ENCODE results near the gene RNASEL.
A peak's percentile ranks its signal among the peaks of the same experiment; 100 is the strongest.

Gene RNASEL

DNA sequence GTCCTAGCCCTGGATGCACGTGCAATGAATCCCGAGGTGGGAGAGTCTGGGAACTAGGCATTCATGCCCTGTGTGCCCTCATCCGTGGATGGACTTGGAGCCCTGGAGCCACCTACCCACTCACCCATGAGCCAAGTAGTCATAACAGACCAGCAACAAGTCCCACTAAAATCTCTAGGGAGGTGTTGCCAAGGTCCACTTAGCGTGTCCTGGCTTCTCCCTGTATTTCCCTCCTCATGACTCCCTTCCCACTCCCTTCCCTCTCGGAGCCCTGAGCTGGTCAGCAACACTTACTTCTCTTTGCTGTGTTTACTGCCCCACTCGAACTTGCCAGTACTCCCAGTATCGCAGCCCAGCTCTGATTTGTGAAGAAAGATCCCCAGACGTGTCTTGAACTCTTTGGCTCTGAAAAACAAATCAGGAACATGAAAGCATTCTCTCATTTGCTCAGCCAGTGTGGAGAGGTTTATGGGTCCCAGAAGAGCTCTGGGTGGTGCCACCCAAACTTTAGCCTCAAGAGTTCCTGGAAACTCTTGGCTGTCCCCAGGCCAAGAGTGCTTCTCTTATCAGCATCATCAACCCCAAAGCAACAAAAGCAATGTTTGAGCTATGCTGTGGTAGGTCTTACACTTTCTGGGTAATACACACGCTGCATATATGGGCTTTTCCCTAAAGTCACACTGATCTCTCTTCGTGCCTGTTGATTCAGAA is 14.0 kb upstream of the RNASEL start:
- Histone ChIP-seq H3F3A (ENCODE audit: control insufficient read depth, insufficient read depth) (peaks cover 22% of the 10 kb centered on the region), H3K4me1 (ENCODE audit: control insufficient read depth, low read length) (peaks cover 60% of the 10 kb centered on the region), H3K27me3 (ENCODE audit: control insufficient read depth, low read length) (no peaks in the 10 kb centered on the region), H3K79me2 (ENCODE audit: control insufficient read depth, low read length) (peaks cover 45% of the 10 kb centered on the region), H3K27ac (ENCODE audit: low read depth, low read length) (peak overlapping the region; percentile 61), H3K4me3 (ENCODE audit: low read length) (peak overlapping the region; percentile 87), H3K4me2 (ENCODE audit: low read length) (peak overlapping the region; percentile 95), H3K9me2 (replicated peaks; ENCODE audit: control insufficient read depth, low read length) (no peaks in the 10 kb centered on the region), H4K20me1 (ENCODE audit: control insufficient read depth, insufficient read depth, low read depth, low read length) (peaks cover 24% of the 10 kb centered on the region), H3K9me3 (ENCODE audit: control insufficient read depth, insufficient read depth, low read length) (no peaks in the 10 kb centered on the region), H3K36me3 (ENCODE audit: control insufficient read depth, low read length) (peaks cover 58% of the 10 kb centered on the region)
- TF ChIP-seq, protein P1, sequence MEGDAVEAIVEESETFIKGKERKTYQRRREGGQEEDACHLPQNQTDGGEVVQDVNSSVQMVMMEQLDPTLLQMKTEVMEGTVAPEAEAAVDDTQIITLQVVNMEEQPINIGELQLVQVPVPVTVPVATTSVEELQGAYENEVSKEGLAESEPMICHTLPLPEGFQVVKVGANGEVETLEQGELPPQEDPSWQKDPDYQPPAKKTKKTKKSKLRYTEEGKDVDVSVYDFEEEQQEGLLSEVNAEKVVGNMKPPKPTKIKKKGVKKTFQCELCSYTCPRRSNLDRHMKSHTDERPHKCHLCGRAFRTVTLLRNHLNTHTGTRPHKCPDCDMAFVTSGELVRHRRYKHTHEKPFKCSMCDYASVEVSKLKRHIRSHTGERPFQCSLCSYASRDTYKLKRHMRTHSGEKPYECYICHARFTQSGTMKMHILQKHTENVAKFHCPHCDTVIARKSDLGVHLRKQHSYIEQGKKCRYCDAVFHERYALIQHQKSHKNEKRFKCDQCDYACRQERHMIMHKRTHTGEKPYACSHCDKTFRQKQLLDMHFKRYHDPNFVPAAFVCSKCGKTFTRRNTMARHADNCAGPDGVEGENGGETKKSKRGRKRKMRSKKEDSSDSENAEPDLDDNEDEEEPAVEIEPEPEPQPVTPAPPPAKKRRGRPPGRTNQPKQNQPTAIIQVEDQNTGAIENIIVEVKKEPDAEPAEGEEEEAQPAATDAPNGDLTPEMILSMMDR (IDR thresholded peaks at IDR 0.05; ENCODE audit: low read depth, low read length, poor library complexity, severe bottlenecking) = no peak
- no peak for TF ChIP-seq EZH2phosphoT487 (IDR thresholded peaks at IDR 0.05; ENCODE audit: borderline replicate concordance, low read length)

DNA sequence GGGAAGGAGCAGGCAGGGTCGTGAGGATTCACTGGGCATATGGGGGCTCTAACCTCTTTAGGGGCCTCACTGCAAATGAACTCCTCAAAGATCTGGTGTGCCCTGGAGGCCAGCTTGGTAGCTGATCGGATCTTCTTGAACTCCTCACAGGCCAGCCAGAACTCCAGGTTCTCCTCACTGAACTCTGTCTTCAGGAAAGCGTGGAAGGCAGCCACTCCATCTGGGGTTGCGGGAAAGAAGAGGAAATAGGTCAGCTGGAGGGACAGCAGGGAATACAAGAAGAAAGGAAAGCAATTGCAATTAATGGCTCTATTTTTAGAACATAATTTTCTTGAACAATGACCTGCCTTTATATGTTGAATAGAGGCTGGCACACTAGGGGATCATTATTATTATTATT is 12.9 kb upstream of the RNASEL start:
- Histone ChIP-seq H3K36me3 (ENCODE audit: control insufficient read depth, low read length) (peaks cover 58% of the 10 kb centered on the region), H3K4me1 (ENCODE audit: control insufficient read depth, low read length) (peaks cover 52% of the 10 kb centered on the region), H3K27me3 (ENCODE audit: control insufficient read depth, low read length) (no peaks in the 10 kb centered on the region), H3K4me3 (ENCODE audit: low read length) (peak overlapping the region; percentile 87), H4K20me1 (ENCODE audit: control insufficient read depth, insufficient read depth, low read depth, low read length) (peaks cover 24% of the 10 kb centered on the region), H3K4me2 (ENCODE audit: low read length) (peak overlapping the region; percentile 95), H3K27ac (ENCODE audit: low read depth, low read length) (peak overlapping the region; percentile 61), H3K9me3 (ENCODE audit: control insufficient read depth, insufficient read depth, low read length) (no peaks in the 10 kb centered on the region), H3F3A (ENCODE audit: control insufficient read depth, insufficient read depth) (peaks cover 34% of the 10 kb centered on the region), H3K9me2 (replicated peaks; ENCODE audit: control insufficient read depth, low read length) (no peaks in the 10 kb centered on the region), H3K79me2 (ENCODE audit: control insufficient read depth, low read length) (peaks cover 45% of the 10 kb centered on the region)
- TF ChIP-seq EZH2phosphoT487 (IDR thresholded peaks at IDR 0.05; ENCODE audit: borderline replicate concordance, low read length) = no peak
- TF ChIP-seq, protein P1 (IDR thresholded peaks at IDR 0.05; ENCODE audit: low read depth, low read length, poor library complexity, severe bottlenecking) = no peak

DNA sequence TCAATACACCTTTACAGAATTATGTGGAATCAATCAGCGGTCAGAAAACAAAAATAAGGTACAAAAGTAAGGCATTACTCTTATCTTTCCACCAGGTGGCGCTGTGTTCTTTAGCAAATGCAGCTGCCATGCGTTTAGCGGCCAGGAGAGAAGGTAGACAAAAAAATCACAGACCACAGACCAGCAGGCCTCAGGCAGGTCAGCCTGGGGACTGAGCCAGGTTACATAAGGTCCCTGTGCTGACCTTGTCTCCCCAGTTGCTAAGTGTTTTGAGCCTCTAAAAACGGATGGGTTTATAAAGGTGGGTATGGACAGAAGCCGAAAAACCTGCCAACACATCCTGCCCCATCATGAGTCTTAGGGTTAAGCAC is 12.3 kb upstream of the RNASEL start:
- Histone ChIP-seq H3K9me2 (replicated peaks; ENCODE audit: control insufficient read depth, low read length) (no peaks in the 10 kb centered on the region), H4K20me1 (ENCODE audit: control insufficient read depth, insufficient read depth, low read depth, low read length) (peaks cover 24% of the 10 kb centered on the region), H3K27me3 (ENCODE audit: control insufficient read depth, low read length) (no peaks in the 10 kb centered on the region), H3K9me3 (ENCODE audit: control insufficient read depth, insufficient read depth, low read length) (no peaks in the 10 kb centered on the region), H3K79me2 (ENCODE audit: control insufficient read depth, low read length) (peaks cover 45% of the 10 kb centered on the region), H3K27ac (ENCODE audit: low read depth, low read length) (peak overlapping the region; percentile 61), H3K4me1 (ENCODE audit: control insufficient read depth, low read length) (peaks cover 49% of the 10 kb centered on the region), H3K36me3 (ENCODE audit: control insufficient read depth, low read length) (peaks cover 58% of the 10 kb centered on the region), H3K4me2 (ENCODE audit: low read length) (peak overlapping the region; percentile 95), H3F3A (ENCODE audit: control insufficient read depth, insufficient read depth) (peaks cover 38% of the 10 kb centered on the region), H3K4me3 (ENCODE audit: low read length) (peak overlapping the region; percentile 87)
- no peak for TF ChIP-seq EZH2phosphoT487 (IDR thresholded peaks at IDR 0.05; ENCODE audit: borderline replicate concordance, low read length)
- TF ChIP-seq, protein P1 (IDR thresholded peaks at IDR 0.05; ENCODE audit: low read depth, low read length, poor library complexity, severe bottlenecking) = peak; percentile 92

Data from DOHH2 (cell line).